ENCODE data around the gene C6orf52. TPM values are rescaled to one million over a fixed set of nuclear protein-coding genes. Genes with fewer than 3 reads are reported as not detected.

The C6orf52 gene
- total RNA-seq, 1 experiment from 2014 or later = 6.5 TPM

- POLR2A ChIA-PET = no interaction called here
- no peak for ATAC-seq
- Histone ChIP-seq H3K9me3 (ENCODE audit: control insufficient read depth, insufficient read depth, low read depth, low read length) (no peaks in the 10 kb centered on the region), H3K4me1 (ENCODE audit: control insufficient read depth, insufficient read depth, low read length) (peaks cover 20% of the 10 kb centered on the region), H3K36me3 (ENCODE audit: control insufficient read depth, insufficient read depth, low read length) (peaks cover 5% of the 10 kb centered on the region; the same call in 1 of the 2 replicates), H3K27me3 (ENCODE audit: control insufficient read depth, insufficient read depth, low read length) (no peaks in the 10 kb centered on the region), H3K4me3 (ENCODE audit: low read depth in 2 of 2, low read length in 2 of 2) (no peak overlapping the region), H3K27ac (ENCODE audit: low read length) (peak overlapping the region; percentile 64)
- intact Hi-C loops (cut with micrococcal nuclease; ENCODE audit: unreplicated experiment) (no loop called here), in situ Hi-C loops (cut with HindIII; ENCODE audit: low pct_unique_long_range_greater_than_20kb, low sequenced_read_pairs) (no loop called here)
- TF ChIP-seq TCF7L2 (IDR thresholded peaks at IDR 0.05; ENCODE audit: low read depth, low read length) = no peak
- DNase-seq (ENCODE audit: low read depth, low spot score) = no peak
- no TSS peak for BruUV-seq (replicated peaks)
- CTCF ChIA-PET = no interaction called here
Observed at GRCh38 chr6:10730254-10730653, 35.8 kb upstream of the C6orf52 start.

GRCh38 chr6:10725716-10726115, 31.3 kb upstream of the C6orf52 start:
- in situ Hi-C loops (cut with HindIII; ENCODE audit: low pct_unique_long_range_greater_than_20kb, low sequenced_read_pairs) = no loop called here
- POLR2A ChIA-PET = interaction anchor here (0.6 kb wide), 2 partner anchors 13 to 195 kb away, joined by 3 to 9 read pairs; no protein-coding TSS in a partner anchor
- peaks cover 18% of the 10 kb centered on the region for H3K4me1 ChIP-seq (ENCODE audit: control insufficient read depth, insufficient read depth, low read length)
- intact Hi-C loops (cut with micrococcal nuclease; ENCODE audit: unreplicated experiment) = no loop called here
- BruUV-seq (replicated peaks) = no TSS peak
- ATAC-seq (no peak), DNase-seq (ENCODE audit: low read depth, low spot score) (no peak)
- CTCF ChIA-PET = no interaction called here
- H3K9me3 ChIP-seq (ENCODE audit: control insufficient read depth, insufficient read depth, low read depth, low read length) = no peaks in the 10 kb centered on the region
- H3K27ac ChIP-seq (ENCODE audit: low read length) = peak overlapping the region; percentile 55; the same call in 1 of the 2 replicates
- TF ChIP-seq POLR2AphosphoS5 (IDR thresholded peaks at IDR 0.05; ENCODE audit: low read depth, low read length) (no peak), SIN3A (IDR thresholded peaks at IDR 0.05; ENCODE audit: borderline replicate concordance, insufficient read depth, low read depth, low read length) (no peak), TCF7L2 (IDR thresholded peaks at IDR 0.05; ENCODE audit: low read depth, low read length) (no peak), CTCF (IDR thresholded peaks at IDR 0.05) (no peak), REST (IDR thresholded peaks at IDR 0.05; ENCODE audit: insufficient read depth in 1 of 2, low read depth in 2 of 2, low read length in 1 of 2) (no peak)
- H3K4me3 ChIP-seq (ENCODE audit: low read depth in 2 of 2, low read length in 2 of 2) = no peak overlapping the region
- H3K27me3 ChIP-seq (ENCODE audit: control insufficient read depth, insufficient read depth, low read length) = no peaks in the 10 kb centered on the region
- H3K36me3 ChIP-seq (ENCODE audit: control insufficient read depth, insufficient read depth, low read length) = peaks cover 5% of the 10 kb centered on the region; the same call in 1 of the 2 replicates

GRCh38 chr6:10725044-10725443, 30.6 kb upstream of the C6orf52 start:
- Histone ChIP-seq H3K9me3 (ENCODE audit: control insufficient read depth, insufficient read depth, low read depth, low read length) (no peaks in the 10 kb centered on the region), H3K4me1 (ENCODE audit: control insufficient read depth, insufficient read depth, low read length) (peaks cover 18% of the 10 kb centered on the region), H3K27ac (ENCODE audit: low read length) (peak overlapping the region; percentile 95), H3K36me3 (ENCODE audit: control insufficient read depth, insufficient read depth, low read length) (peaks cover 1% of the 10 kb centered on the region; the same call in 1 of the 2 replicates), H3K27me3 (ENCODE audit: control insufficient read depth, insufficient read depth, low read length) (no peaks in the 10 kb centered on the region), H3K4me3 (ENCODE audit: low read depth in 2 of 2, low read length in 2 of 2) (no peak overlapping the region)
- no peak for ATAC-seq
- ChIA-PET CTCF (no interaction called here), POLR2A (no interaction called here)
- in situ Hi-C loops (cut with HindIII; ENCODE audit: low pct_unique_long_range_greater_than_20kb, low sequenced_read_pairs) = no loop called here
- intact Hi-C loops (cut with micrococcal nuclease; ENCODE audit: unreplicated experiment) = no loop called here
- no peak for TF ChIP-seq REST (IDR thresholded peaks at IDR 0.05; ENCODE audit: insufficient read depth in 1 of 2, low read depth in 2 of 2, low read length in 1 of 2)
- no peak for TF ChIP-seq TCF7L2 (IDR thresholded peaks at IDR 0.05; ENCODE audit: low read depth, low read length)
- no peak for TF ChIP-seq SIN3A (IDR thresholded peaks at IDR 0.05; ENCODE audit: borderline replicate concordance, insufficient read depth, low read depth, low read length)
- no peak for TF ChIP-seq POLR2AphosphoS5 (IDR thresholded peaks at IDR 0.05; ENCODE audit: low read depth, low read length)
- TF ChIP-seq CTCF (IDR thresholded peaks at IDR 0.05) = no peak
- no TSS peak for BruUV-seq (replicated peaks)
- no peak for DNase-seq (ENCODE audit: low read depth, low spot score)

Data from Panc1 (cell line).